A549 (cell line): ENCODE results near the gene DBF4. TPM values are rescaled to one million over a fixed set of nuclear protein-coding genes. Genes with fewer than 3 reads are reported as not detected.
"Not testable (repeated sequence)": the region's sequence is repeated elsewhere in the genome, so short reads cannot be mapped to it uniquely, and the experiment has no call there.

ENCODE experiments used
- ATAC-seq, 2 experiments: fragments of 200-7000 bp in 1 of 2; fragments of >200 bp in 1 of 2; cut with Nextera tagmentation in 1 of 2; cut with Tn5 transposase in 1 of 2; 3 replicates each; pipeline versions ENCODE4 v1.8.0 to v1.9.1; 2018 to 2020; ENCODE audit warnings: mild to moderate bottlenecking in 1 of 2, moderate library complexity in 1 of 2
- CTCF ChIA-PET: fragments of 300-600 bp; sonication (Branson Sonifier 250); formaldehyde crosslinking; extraction: SDS; loops from one replicate; lab custom pipeline; 2021; ENCODE audit warnings: antibody characterized with exemption, inconsistent platforms; lab: Yijun Ruan, JAX
- POLR2A ChIA-PET: fragments of 350-600 bp; formaldehyde crosslinking; extraction: SDS; loops from one replicate; lab custom pipeline; 2021; ENCODE audit warnings: antibody characterized with exemption, inconsistent platforms; lab: Yijun Ruan, JAX
- DNase-seq, 2 experiments: peaks; one replicate each; pipeline versions ENCODE4 v3.0.0 to v3.0.0-alpha.2; 2011 to 2016; ENCODE audit warnings: low read depth in 1 of 2, low spot score in 1 of 2
- FAIRE-seq: peaks from 2 replicates; lab custom pipeline; 2011; peaks lifted over from hg19 to GRCh38; lab: Jason Lieb, UNC
- H3K27ac ChIP-seq, 2 experiments: fragments of >200 bp; sonication (Bioruptor Twin); formaldehyde crosslinking; 3 replicates each; pipeline ENCODE4 v1.5.1; 2016 to 2017
- H3K4me1 ChIP-seq: fragments of >200 bp; sonication (Bioruptor Twin); formaldehyde crosslinking; 3 replicates; pipeline ENCODE4 v1.6.1; 2016
- H3K4me2 ChIP-seq: fragments of >200 bp; sonication (Bioruptor Twin); formaldehyde crosslinking; 3 replicates; pipeline ENCODE4 v1.6.1; 2016
- H3K4me3 ChIP-seq: fragments of >200 bp; sonication (Bioruptor Twin); formaldehyde crosslinking; 3 replicates; pipeline ENCODE4 v1.5.1; 2016
- H3K9me3 ChIP-seq: fragments of >200 bp; sonication (Bioruptor Twin); formaldehyde crosslinking; 3 replicates; pipeline ENCODE4 v1.6.1; 2016
- BCL3 ChIP-seq: fragments of >200 bp; sonication (Bioruptor Twin); formaldehyde crosslinking; IDR thresholded peaks from 3 replicates; pipeline ENCODE4 v1.6.1; 2016
- E2F6 ChIP-seq: IDR thresholded peaks from 2 replicates; pipeline ENCODE4 v1.6.1; 2012; ENCODE audit warnings: low read depth, borderline replicate concordance
- EHF ChIP-seq: fragments of 250-450 bp; sonication (Bioruptor Pico); IDR thresholded peaks from 2 replicates; pipeline ENCODE4 v1.5.0; 2020; ENCODE audit warnings: mild to moderate bottlenecking
- FOXS1 ChIP-seq: fragments of 250-450 bp; sonication (Bioruptor Pico); IDR thresholded peaks from 2 replicates; pipeline ENCODE4 v1.5.0; 2020; ENCODE audit warnings: mild to moderate bottlenecking, moderate library complexity
- HEYL ChIP-seq: fragments of 250-450 bp; sonication (Bioruptor Pico); IDR thresholded peaks from 2 replicates; pipeline ENCODE4 v1.8.0; 2021; ENCODE audit warnings: mild to moderate bottlenecking, moderate library complexity
- HOXA7 ChIP-seq: fragments of 250-450 bp; sonication (Bioruptor Pico); IDR thresholded peaks from 2 replicates; pipeline ENCODE4 v1.5.0; 2020; ENCODE audit warnings: mild to moderate bottlenecking, moderate library complexity
- JUN ChIP-seq, 2 experiments: fragments of >200 bp; sonication (Bioruptor Twin); formaldehyde crosslinking; IDR thresholded peaks; 2 replicates in 1 of 2; 3 replicates in 1 of 2; pipeline ENCODE4 v1.6.1; 2016 to 2017
- KDM1A ChIP-seq: fragments of 200-600 bp; sonication (generic); IDR thresholded peaks from 2 replicates; pipeline ENCODE4 v1.6.1; 2016; ENCODE audit warnings: low read depth, mild to moderate bottlenecking
- KDM5A ChIP-seq: fragments of 200-600 bp; sonication (generic); IDR thresholded peaks from 2 replicates; pipeline ENCODE4 v1.6.1; 2016; ENCODE audit warnings: antibody characterized with exemption, mild to moderate bottlenecking
- MAFK ChIP-seq: fragments of 450-650 bp; IDR thresholded peaks from 2 replicates; pipeline ENCODE4 v1.6.1; 2014; ENCODE audit not compliant: partially characterized antibody
- MAX ChIP-seq: IDR thresholded peaks from 2 replicates; pipeline ENCODE4 v1.6.1; 2012
- MAZ ChIP-seq: fragments of 150-350 bp; IDR thresholded peaks from 2 replicates; pipeline ENCODE4 v1.6.1; 2014; ENCODE audit warnings: antibody characterized with exemption, low read depth, low read length, borderline replicate concordance
- MYC ChIP-seq: IDR thresholded peaks from 2 replicates; pipeline ENCODE4 v1.6.1; 2012; ENCODE audit warnings: mild to moderate bottlenecking, inconsistent platforms, low read length, improper control_type of control experiment, borderline replicate concordance
- PHF8 ChIP-seq: fragments of 200-600 bp; sonication (generic); IDR thresholded peaks from 2 replicates; pipeline ENCODE4 v1.6.1; 2016; ENCODE audit warnings: low read depth, mild to moderate bottlenecking, antibody characterized with exemption, moderate library complexity, borderline replicate concordance
- POLR2A ChIP-seq: IDR thresholded peaks from 2 replicates; pipeline ENCODE4 v1.6.1; 2012; ENCODE audit warnings: mild to moderate bottlenecking, low read length
- RARB ChIP-seq: fragments of 250-450 bp; sonication (Bioruptor Pico); IDR thresholded peaks from 2 replicates; pipeline ENCODE4 v1.8.0; 2021; ENCODE audit warnings: mild to moderate bottlenecking, moderate library complexity
- RCOR1 ChIP-seq: fragments of 150-350 bp; IDR thresholded peaks from 2 replicates; pipeline ENCODE4 v1.6.1; 2014; ENCODE audit warnings: antibody characterized with exemption, low read length, low read depth
- RNF2 ChIP-seq: fragments of 200-600 bp; sonication (generic); IDR thresholded peaks from 2 replicates; pipeline ENCODE4 v1.6.1; 2016; ENCODE audit warnings: low read depth, mild to moderate bottlenecking, antibody characterized with exemption, moderate library complexity, borderline replicate concordance
- SREBF2 ChIP-seq: fragments of 450-650 bp; IDR thresholded peaks from 2 replicates; pipeline ENCODE4 v1.6.1; 2014; ENCODE audit warnings: mild to moderate bottlenecking, moderate library complexity
- TFCP2L1 ChIP-seq: fragments of 250-450 bp; sonication (Bioruptor Pico); IDR thresholded peaks from 2 replicates; pipeline ENCODE4 v1.5.0; 2021; ENCODE audit warnings: mild to moderate bottlenecking
- USF2 ChIP-seq: fragments of 450-650 bp; IDR thresholded peaks from 2 replicates; pipeline ENCODE4 v1.6.1; 2014; ENCODE audit warnings: antibody characterized with exemption
- ZFP36 ChIP-seq: fragments of 450-650 bp; IDR thresholded peaks from 2 replicates; pipeline ENCODE4 v1.6.1; 2014; ENCODE audit warnings: borderline replicate concordance; ENCODE audit not compliant: partially characterized antibody
- ZSCAN20 ChIP-seq: fragments of 250-450 bp; sonication (Bioruptor Pico); IDR thresholded peaks from 2 replicates; pipeline ENCODE4 v1.8.0; 2022; ENCODE audit warnings: mild to moderate bottlenecking, moderate library complexity
- WGBS: methylation state at CpG from one replicate; pipeline ENCODE4 v1.1.6; 2017; ENCODE audit errors: missing lambda C conversion rate; 5-methylcytosine and 5-hydroxymethylcytosine counted together
- polyA minus RNA-seq: library from RNA; depleted of rRNA, polyadenylated mRNA; stranded (reverse); fragments of >200 nt; gene quantifications from 2 replicates; pipeline ENCODE4 v1.2.3, GENCODE V29; 2011; rRNA and poly(A)+ RNA removed
- polyA plus RNA-seq, 4 experiments: library from polyadenylated mRNA; depleted of rRNA in 3 of 4; stranded (reverse); fragments of >200 nt; fragmentation: RNase III in 1 of 4; extraction: RNeasy Plus Mini Kit Qiagen cat#74134 plus additional on column Dnase treatment in 1 of 4; gene quantifications; 2 replicates in 3 of 4; 3 replicates in 1 of 4; pipeline ENCODE4 v1.2.3, GENCODE V29; 2011 to 2017

Gene DBF4, protein sequence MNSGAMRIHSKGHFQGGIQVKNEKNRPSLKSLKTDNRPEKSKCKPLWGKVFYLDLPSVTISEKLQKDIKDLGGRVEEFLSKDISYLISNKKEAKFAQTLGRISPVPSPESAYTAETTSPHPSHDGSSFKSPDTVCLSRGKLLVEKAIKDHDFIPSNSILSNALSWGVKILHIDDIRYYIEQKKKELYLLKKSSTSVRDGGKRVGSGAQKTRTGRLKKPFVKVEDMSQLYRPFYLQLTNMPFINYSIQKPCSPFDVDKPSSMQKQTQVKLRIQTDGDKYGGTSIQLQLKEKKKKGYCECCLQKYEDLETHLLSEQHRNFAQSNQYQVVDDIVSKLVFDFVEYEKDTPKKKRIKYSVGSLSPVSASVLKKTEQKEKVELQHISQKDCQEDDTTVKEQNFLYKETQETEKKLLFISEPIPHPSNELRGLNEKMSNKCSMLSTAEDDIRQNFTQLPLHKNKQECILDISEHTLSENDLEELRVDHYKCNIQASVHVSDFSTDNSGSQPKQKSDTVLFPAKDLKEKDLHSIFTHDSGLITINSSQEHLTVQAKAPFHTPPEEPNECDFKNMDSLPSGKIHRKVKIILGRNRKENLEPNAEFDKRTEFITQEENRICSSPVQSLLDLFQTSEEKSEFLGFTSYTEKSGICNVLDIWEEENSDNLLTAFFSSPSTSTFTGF
- polyA plus RNA-seq (2011; rRNA removed), result 17.3 and 29.3 TPM in 2 replicates
- 11.0 and 12.6 TPM in 2 replicates for polyA plus RNA-seq (2012; cell fraction: cytosol; rRNA removed)
- 9.0 and 9.4 TPM in 2 replicates for polyA plus RNA-seq (2012; cell fraction: nucleus; rRNA removed)
- polyA plus RNA-seq (2017; fragmentation: RNase III; extraction: RNeasy Plus Mini Kit Qiagen cat#74134 plus additional on column Dnase treatment), result 27.8 to 30.0 TPM (median 28.2 TPM) in 3 replicates
- 3.6 and 3.8 TPM in 2 replicates for polyA minus RNA-seq

- Histone ChIP-seq H3K4me3 (peak within 1 kb of the TSS; percentile 94), H3K4me1 (peaks cover 20% of the 10 kb centered on the region), H3K27ac (peak within 1 kb of the TSS; percentile 92 to 93), H3K4me2 (peak within 1 kb of the TSS; percentile 94), H3K9me3 (0 out of 3 replicates have a peak, but pooled peaks cover 4% of the 10 kb centered on the region)
- no peak for FAIRE-seq
- ChIA-PET CTCF (interaction anchor here (0.6 to 1.8 kb wide), 2 partner anchors 11 to 664 kb away, joined by 3 to 4 read pairs; no protein-coding TSS in a partner anchor), POLR2A (interaction anchor here (0.6 to 1.2 kb wide), 3 partner anchors 58 to 724 kb away, joined by 3 to 8 read pairs (median 3); partner anchors contain the start of genes ADAM22 and DMTF1)
- TF ChIP-seq MAX, result peak; percentile 93
- peak; percentile 88 for TF ChIP-seq MYC
- TF ChIP-seq POLR2A, result peak; percentile 59; the same call in 1 of the 2 replicates
- no peak; the same call in 1 of the 2 replicates for TF ChIP-seq E2F6
- TF ChIP-seq JUN (IDR thresholded peaks at IDR 0.05), result peak in 1 of 2 experiments; percentile 57; a peak in 3 of 5 replicates
- peak; percentile 79; the same call in 1 of the 2 replicates for TF ChIP-seq PHF8
- TF ChIP-seq USF2, result peak; percentile 25; the same call in 1 of the 2 replicates
- TF ChIP-seq BCL3, result 0 out of 3 replicates have a peak, but pooled peaks have one; percentile 54
- no peak for TF ChIP-seq KDM5A
- TF ChIP-seq MAZ, result peak; percentile 80; the same call in 1 of the 2 replicates
- WGBS, result 0% methylated on average over 28 of the region's 84 CpGs
- peak; percentile 84 to 96 for DNase-seq
- ATAC-seq, result peak; percentile 93 to 96
These were observed at the start of gene DBF4, which contains the start of gene SLC25A40 for GRCh38 chr7:87876040-87876868. Gene DBF4 (plus strand): TSS chr7:87876493. CDS start chr7:87876733, 240 bp downstream. Gene SLC25A40 (minus strand): TSS chr7:87876360. CDS start chr7:87858727, 17,633 bp downstream.

DNA sequence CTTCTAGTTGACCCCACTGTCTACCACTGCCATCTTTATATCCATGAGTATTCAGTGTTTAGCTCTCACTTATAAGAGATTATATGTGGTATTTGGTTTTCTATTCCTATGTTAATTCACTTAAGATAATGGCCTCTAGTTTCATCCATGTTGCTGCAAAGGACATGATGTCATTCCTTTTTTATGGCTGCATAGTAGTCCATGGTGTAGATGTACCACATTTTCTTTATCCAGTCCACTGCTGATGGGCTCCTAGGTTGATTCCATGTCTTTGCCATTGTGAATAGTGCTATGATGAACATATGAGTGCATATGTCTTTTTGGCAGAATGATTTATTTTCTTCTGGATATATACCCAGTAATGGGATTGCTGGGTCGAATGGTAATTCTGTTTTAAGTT lies 47.9 kb upstream of the DBF4 start:
- ATAC-seq, FAIRE-seq, H3K4me3 ChIP-seq, H3K27ac ChIP-seq, H3K4me1 ChIP-seq, CTCF ChIA-PET, DNase-seq, POLR2A ChIA-PET, H3K4me2 ChIP-seq: not testable (repeated sequence)
- 77% methylated on average over 1 of the region's 1 CpG for WGBS
- H3K9me3 ChIP-seq, result peaks cover 12% of the 10 kb centered on the region; the same call in 1 of the 3 replicates

DNA sequence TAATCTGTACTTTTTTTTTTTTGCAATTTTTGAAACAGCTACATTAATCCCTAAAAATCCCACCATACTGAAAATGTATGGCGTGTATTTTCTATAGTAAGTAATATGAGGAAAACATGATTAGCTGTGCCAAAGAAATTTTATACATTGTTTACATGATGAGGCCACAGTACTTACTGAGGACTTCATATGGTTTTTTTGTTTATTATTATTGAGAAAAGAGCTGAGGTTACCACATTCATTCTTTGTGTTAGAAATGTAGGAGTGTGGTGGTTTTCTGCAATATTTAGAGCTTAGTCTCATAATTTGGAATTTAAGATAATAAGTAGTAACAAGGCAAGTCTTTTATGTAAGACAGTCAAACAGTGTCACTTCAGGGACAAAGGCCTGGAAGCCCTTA lies 45.2 kb upstream of the DBF4 start:
- ATAC-seq, result no peak
- H3K27ac ChIP-seq, result no peak overlapping the region
- ChIA-PET CTCF (interaction anchor here (0.7 kb wide), 1 partner anchor 14 kb away, joined by 3 read pairs; no protein-coding TSS in a partner anchor), POLR2A (no interaction called here)
- no peak overlapping the region for H3K4me2 ChIP-seq
- no peak overlapping the region for H3K4me3 ChIP-seq
- no peak for DNase-seq
- FAIRE-seq, result no peak
- no peaks in the 10 kb centered on the region for H3K4me1 ChIP-seq
- WGBS, result 100% methylated on average over 1 of the region's 1 CpG
- H3K9me3 ChIP-seq, result 0 out of 3 replicates have a peak, but pooled peaks cover under 1% of the 10 kb centered on the region
- TF ChIP-seq USF2 (no peak), MAX (no peak), ZSCAN20 (no peak), RNF2 (no peak), RCOR1 (no peak), FOXS1 (CRISPR knock-in tag) (no peak), RARB (no peak), HEYL (CRISPR knock-in tag) (no peak), SREBF2 (no peak), KDM1A (no peak), MAZ (no peak), HOXA7 (no peak), TFCP2L1 (CRISPR knock-in tag) (no peak), EHF (CRISPR knock-in tag) (no peak), MAFK (no peak), ZFP36 (no peak)
